SK-N-SH (cell line): Measurements from ENCODE around the gene PPP1R36. TPM values are rescaled to one million over a fixed set of nuclear protein-coding genes. Genes with fewer than 3 reads are reported as not detected.

Experiments
- CTCF ChIA-PET: fragments of 300-600, 350-600 bp; formaldehyde crosslinking; extraction: SDS; loops from one replicate; lab custom pipeline; 2021; lab: Yijun Ruan, JAX
- POLR2A ChIA-PET: fragments of 350-600 bp; sonication (Branson Sonifier 250); formaldehyde crosslinking; extraction: SDS; loops from one replicate; lab custom pipeline; 2020; ENCODE audit warnings: antibody characterized with exemption, inconsistent platforms; lab: Yijun Ruan, JAX
- DNase-seq: peaks from one replicate; pipeline ENCODE4 v3.0.0; 2012
- H2AFZ ChIP-seq: fragments of 200-600 bp; sonication (generic); 2 replicates; pipeline ENCODE4 v1.8.1; 2016; ENCODE audit warnings: antibody characterized with exemption, mild to moderate bottlenecking, low read depth
- H3F3A ChIP-seq: fragments of 200-600 bp; sonication (generic); replicated peaks from 2 replicates; pipeline ENCODE3; 2016; ENCODE audit warnings: antibody characterized with exemption, mild to moderate bottlenecking; ENCODE audit not compliant: insufficient read depth
- H3K27ac ChIP-seq, 2 experiments: fragments of 200-500 bp in 1 of 2; fragments of 200-600 bp in 1 of 2; sonication (Bioruptor generic) in 1 of 2; sonication (generic), shearing (Covaris generic) in 1 of 2; 2 replicates each; pipeline versions ENCODE4 v1.5.1 to v1.6.1; 2014 to 2016; ENCODE audit warnings: low read depth in 2 of 2, inconsistent platforms in 1 of 2, low read length in 1 of 2, mild to moderate bottlenecking in 1 of 2, mixed read lengths in 1 of 2
- H3K27me3 ChIP-seq: fragments of 200-600 bp; sonication (generic), shearing (Covaris generic); 2 replicates; pipeline ENCODE4 v1.6.1; 2016; ENCODE audit warnings: mixed run types; ENCODE audit not compliant: insufficient read depth
- H3K36me3 ChIP-seq, 2 experiments: fragments of 200-500 bp in 1 of 2; fragments of 200-600 bp in 1 of 2; sonication (Bioruptor generic) in 1 of 2; sonication (generic) in 1 of 2; replicated peaks in 1 of 2; 2 replicates each; pipeline versions ENCODE3 to v1.5.1; 2014 to 2016; ENCODE audit warnings: low read length in 1 of 2, mild to moderate bottlenecking in 1 of 2; ENCODE audit not compliant: insufficient read depth in 2 of 2, control insufficient read depth in 1 of 2
- H3K4me1 ChIP-seq, 2 experiments: fragments of 200-500 bp in 1 of 2; fragments of 200-600 bp in 1 of 2; sonication (Bioruptor generic) in 1 of 2; sonication (generic), shearing (Covaris generic) in 1 of 2; 2 replicates each; pipeline versions ENCODE4 v1.5.1 to v1.6.1; 2014 to 2016; ENCODE audit warnings: low read depth in 1 of 2, low read length in 1 of 2, mixed run types in 1 of 2; ENCODE audit not compliant: insufficient read depth in 2 of 2, control insufficient read depth in 1 of 2
- H3K4me2 ChIP-seq: fragments of 200-600 bp; sonication (generic), shearing (Covaris generic); 2 replicates; pipeline ENCODE4 v1.6.1; 2017; ENCODE audit warnings: mixed run types
- H3K4me3 ChIP-seq, 2 experiments: fragments of 200-500 bp in 1 of 2; fragments of 200-600 bp in 1 of 2; sonication (Bioruptor generic) in 1 of 2; sonication (generic), shearing (Covaris generic) in 1 of 2; 2 replicates each; pipeline versions ENCODE4 v1.5.1 to v1.8.1; 2014 to 2016; ENCODE audit warnings: low read depth in 2 of 2, inconsistent platforms in 1 of 2, low read length in 1 of 2, mild to moderate bottlenecking in 1 of 2, mixed read lengths in 1 of 2, moderate library complexity in 1 of 2
- H3K79me2 ChIP-seq: fragments of 200-600 bp; sonication (generic); 2 replicates; pipeline ENCODE4 v1.8.1; 2017; ENCODE audit warnings: mild to moderate bottlenecking; ENCODE audit not compliant: insufficient read depth
- H3K9ac ChIP-seq: fragments of 200-600 bp; sonication (generic); 2 replicates; pipeline ENCODE4 v1.6.1; 2017; ENCODE audit warnings: mixed run types
- H3K9me2 ChIP-seq: fragments of 200-600 bp; sonication (generic); 2 replicates; pipeline ENCODE4 v1.6.1; 2017; ENCODE audit warnings: mixed run types
- H3K9me3 ChIP-seq: fragments of 200-600 bp; sonication (generic); 2 replicates; pipeline ENCODE4 v1.6.1; 2017; ENCODE audit warnings: mixed run types, mild to moderate bottlenecking, moderate library complexity
- H4K20me1 ChIP-seq: fragments of 200-600 bp; sonication (generic); 2 replicates; pipeline ENCODE4 v1.6.1; 2017; ENCODE audit warnings: mild to moderate bottlenecking, mixed run types; ENCODE audit not compliant: insufficient read depth
- ELF1 ChIP-seq: IDR thresholded peaks from 2 replicates; pipeline ENCODE4 v1.4.0; 2012
- EP300 ChIP-seq, 2 experiments: IDR thresholded peaks; 2 replicates each; pipeline versions ENCODE4 v1.4.0 to v1.6.1; 2012; ENCODE audit warnings: borderline replicate concordance in 1 of 2, low read depth in 1 of 2, low read length in 1 of 2
- FOSL2 ChIP-seq: IDR thresholded peaks from 2 replicates; pipeline ENCODE4 v1.4.0; 2012; ENCODE audit warnings: low read depth, mild to moderate bottlenecking, moderate library complexity, borderline replicate concordance
- FOXJ3 ChIP-seq: sonication (generic); formaldehyde crosslinking; IDR thresholded peaks from 2 replicates; pipeline ENCODE4 v1.5.1; 2020; ENCODE audit warnings: mild to moderate bottlenecking, missing genetic modification reagents
- MXI1 ChIP-seq: IDR thresholded peaks from 2 replicates; pipeline ENCODE4 v1.6.1; 2012; ENCODE audit warnings: mild to moderate bottlenecking, low read depth, low read length, improper control_type of control experiment
- NFIC ChIP-seq: IDR thresholded peaks from 2 replicates; pipeline ENCODE4 v1.4.0; 2012; ENCODE audit warnings: borderline replicate concordance
- NRF1 ChIP-seq: IDR thresholded peaks from 2 replicates; pipeline ENCODE4 v1.6.1; 2012; ENCODE audit warnings: low read depth, mild to moderate bottlenecking, low read length
- RAD21 ChIP-seq: IDR thresholded peaks from 2 replicates; pipeline ENCODE4 v1.6.1; 2012; ENCODE audit warnings: mild to moderate bottlenecking, low read length
- RCOR1 ChIP-seq: fragments of 150-350 bp; IDR thresholded peaks from 2 replicates; pipeline ENCODE4 v1.6.1; 2017; ENCODE audit warnings: antibody characterized with exemption, low read length
- RFX5 ChIP-seq: IDR thresholded peaks from 2 replicates; pipeline ENCODE4 v1.6.1; 2012; ENCODE audit warnings: mild to moderate bottlenecking, improper control_type of control experiment, low read length
- RXRA ChIP-seq: IDR thresholded peaks from 2 replicates; pipeline ENCODE4 v1.4.0; 2012; ENCODE audit warnings: low read depth, mild to moderate bottlenecking, borderline replicate concordance
- SIN3A ChIP-seq: IDR thresholded peaks from 2 replicates; pipeline ENCODE4 v1.6.1; 2012; ENCODE audit warnings: low read depth, mild to moderate bottlenecking, low read length, moderate library complexity, borderline replicate concordance
- SMC3 ChIP-seq: IDR thresholded peaks from 2 replicates; pipeline ENCODE4 v1.6.1; 2012; ENCODE audit warnings: low read depth, low read length, improper control_type of control experiment
- YY1 ChIP-seq: IDR thresholded peaks from 2 replicates; pipeline ENCODE4 v1.4.0; 2012; ENCODE audit warnings: low read depth, mild to moderate bottlenecking
- WGBS: methylation state at CpG from one replicate; pipeline ENCODE4 v1.1.6; 2017; ENCODE audit warnings: low lambda C conversion rate; 5-methylcytosine and 5-hydroxymethylcytosine counted together
- polyA plus RNA-seq, 3 experiments: library from polyadenylated mRNA; depleted of rRNA; stranded (reverse); fragments of >200 nt; gene quantifications; 2 replicates each; pipeline ENCODE4 v1.2.3, GENCODE V29; 2012
- TF ChIP-seq, protein P1 (sequence below): IDR thresholded peaks from 2 replicates; pipeline ENCODE4 v1.6.1; 2012; ENCODE audit warnings: mild to moderate bottlenecking, low read depth, low read length, moderate library complexity
- TF ChIP-seq, protein P2 (sequence below): fragments of 150-350 bp; IDR thresholded peaks from 2 replicates; pipeline ENCODE4 v1.6.1; 2016; ENCODE audit warnings: mild to moderate bottlenecking, low read depth, low read length
- TF ChIP-seq, protein P3 (sequence below): fragments of 200-600 bp; sonication (generic); IDR thresholded peaks from 2 replicates; pipeline ENCODE4 v1.6.1; 2017; ENCODE audit warnings: antibody characterized with exemption, mild to moderate bottlenecking, moderate library complexity

The PPP1R36 gene
- polyA plus RNA-seq, 1 of the 3 experiments (the other 2 are of a cell fraction) = 0.08 TPM

DNA sequence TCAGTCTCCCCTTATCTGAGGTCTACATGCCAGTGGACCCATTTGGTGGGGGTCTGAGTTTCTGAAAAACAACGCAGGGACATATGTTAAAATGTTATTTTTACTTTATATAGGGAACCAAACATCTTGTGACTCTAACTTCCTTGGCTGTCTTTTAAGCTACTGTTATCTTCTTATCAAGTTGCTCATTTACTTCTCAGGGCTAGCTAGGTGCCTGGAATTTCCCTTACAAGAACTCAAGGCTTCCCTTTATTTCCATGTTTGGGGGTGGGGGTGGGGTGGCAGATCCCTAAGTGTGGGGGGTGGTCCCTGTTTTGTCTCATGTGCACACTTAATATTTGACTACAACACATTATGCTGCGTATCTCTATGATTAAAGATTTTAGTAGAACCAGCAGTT is 31.6 kb downstream of the PPP1R36 start:
- no peak overlapping the region for H2AFZ ChIP-seq
- no peaks in the 10 kb centered on the region for H3K79me2 ChIP-seq
- ChIA-PET CTCF (interaction anchor here (0.7 kb wide), 1 partner anchor 278 kb away, joined by 3 read pairs; no protein-coding TSS in a partner anchor), POLR2A (no interaction called here)
- H3K27me3 ChIP-seq = no peaks in the 10 kb centered on the region
- H4K20me1 ChIP-seq = no peaks in the 10 kb centered on the region
- no peak for DNase-seq
- H3K9me2 ChIP-seq = no peaks in the 10 kb centered on the region
- no peak overlapping the region for H3K27ac ChIP-seq
- H3F3A ChIP-seq = no peaks in the 10 kb centered on the region
- no peak overlapping the region for H3K4me2 ChIP-seq
- no peaks in the 10 kb centered on the region for H3K4me1 ChIP-seq
- WGBS = 94% methylated on average over 2 of the region's 2 CpGs
- no peak overlapping the region for H3K4me3 ChIP-seq
- no peaks in the 10 kb centered on the region for H3K36me3 ChIP-seq
- no peak overlapping the region for H3K9ac ChIP-seq
- no peaks in the 10 kb centered on the region for H3K9me3 ChIP-seq
- TF ChIP-seq EP300 (IDR thresholded peaks at IDR 0.05; ENCODE audit: borderline replicate concordance in 1 of 2, low read depth in 1 of 2, low read length in 1 of 2) (no peak), NFIC (no peak), MXI1 (no peak), FOSL2 (no peak), RFX5 (no peak), YY1 (no peak), RCOR1 (no peak), RXRA (no peak), ELF1 (no peak), NRF1 (no peak), RAD21 (no peak), FOXJ3 (CRISPR knock-in tag) (no peak), SIN3A (no peak), SMC3 (no peak)
- TF ChIP-seq, protein P1, sequence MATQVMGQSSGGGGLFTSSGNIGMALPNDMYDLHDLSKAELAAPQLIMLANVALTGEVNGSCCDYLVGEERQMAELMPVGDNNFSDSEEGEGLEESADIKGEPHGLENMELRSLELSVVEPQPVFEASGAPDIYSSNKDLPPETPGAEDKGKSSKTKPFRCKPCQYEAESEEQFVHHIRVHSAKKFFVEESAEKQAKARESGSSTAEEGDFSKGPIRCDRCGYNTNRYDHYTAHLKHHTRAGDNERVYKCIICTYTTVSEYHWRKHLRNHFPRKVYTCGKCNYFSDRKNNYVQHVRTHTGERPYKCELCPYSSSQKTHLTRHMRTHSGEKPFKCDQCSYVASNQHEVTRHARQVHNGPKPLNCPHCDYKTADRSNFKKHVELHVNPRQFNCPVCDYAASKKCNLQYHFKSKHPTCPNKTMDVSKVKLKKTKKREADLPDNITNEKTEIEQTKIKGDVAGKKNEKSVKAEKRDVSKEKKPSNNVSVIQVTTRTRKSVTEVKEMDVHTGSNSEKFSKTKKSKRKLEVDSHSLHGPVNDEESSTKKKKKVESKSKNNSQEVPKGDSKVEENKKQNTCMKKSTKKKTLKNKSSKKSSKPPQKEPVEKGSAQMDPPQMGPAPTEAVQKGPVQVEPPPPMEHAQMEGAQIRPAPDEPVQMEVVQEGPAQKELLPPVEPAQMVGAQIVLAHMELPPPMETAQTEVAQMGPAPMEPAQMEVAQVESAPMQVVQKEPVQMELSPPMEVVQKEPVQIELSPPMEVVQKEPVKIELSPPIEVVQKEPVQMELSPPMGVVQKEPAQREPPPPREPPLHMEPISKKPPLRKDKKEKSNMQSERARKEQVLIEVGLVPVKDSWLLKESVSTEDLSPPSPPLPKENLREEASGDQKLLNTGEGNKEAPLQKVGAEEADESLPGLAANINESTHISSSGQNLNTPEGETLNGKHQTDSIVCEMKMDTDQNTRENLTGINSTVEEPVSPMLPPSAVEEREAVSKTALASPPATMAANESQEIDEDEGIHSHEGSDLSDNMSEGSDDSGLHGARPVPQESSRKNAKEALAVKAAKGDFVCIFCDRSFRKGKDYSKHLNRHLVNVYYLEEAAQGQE = no peak
- TF ChIP-seq, protein P2, sequence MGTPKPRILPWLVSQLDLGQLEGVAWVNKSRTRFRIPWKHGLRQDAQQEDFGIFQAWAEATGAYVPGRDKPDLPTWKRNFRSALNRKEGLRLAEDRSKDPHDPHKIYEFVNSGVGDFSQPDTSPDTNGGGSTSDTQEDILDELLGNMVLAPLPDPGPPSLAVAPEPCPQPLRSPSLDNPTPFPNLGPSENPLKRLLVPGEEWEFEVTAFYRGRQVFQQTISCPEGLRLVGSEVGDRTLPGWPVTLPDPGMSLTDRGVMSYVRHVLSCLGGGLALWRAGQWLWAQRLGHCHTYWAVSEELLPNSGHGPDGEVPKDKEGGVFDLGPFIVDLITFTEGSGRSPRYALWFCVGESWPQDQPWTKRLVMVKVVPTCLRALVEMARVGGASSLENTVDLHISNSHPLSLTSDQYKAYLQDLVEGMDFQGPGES = no peak
- TF ChIP-seq, protein P3, sequence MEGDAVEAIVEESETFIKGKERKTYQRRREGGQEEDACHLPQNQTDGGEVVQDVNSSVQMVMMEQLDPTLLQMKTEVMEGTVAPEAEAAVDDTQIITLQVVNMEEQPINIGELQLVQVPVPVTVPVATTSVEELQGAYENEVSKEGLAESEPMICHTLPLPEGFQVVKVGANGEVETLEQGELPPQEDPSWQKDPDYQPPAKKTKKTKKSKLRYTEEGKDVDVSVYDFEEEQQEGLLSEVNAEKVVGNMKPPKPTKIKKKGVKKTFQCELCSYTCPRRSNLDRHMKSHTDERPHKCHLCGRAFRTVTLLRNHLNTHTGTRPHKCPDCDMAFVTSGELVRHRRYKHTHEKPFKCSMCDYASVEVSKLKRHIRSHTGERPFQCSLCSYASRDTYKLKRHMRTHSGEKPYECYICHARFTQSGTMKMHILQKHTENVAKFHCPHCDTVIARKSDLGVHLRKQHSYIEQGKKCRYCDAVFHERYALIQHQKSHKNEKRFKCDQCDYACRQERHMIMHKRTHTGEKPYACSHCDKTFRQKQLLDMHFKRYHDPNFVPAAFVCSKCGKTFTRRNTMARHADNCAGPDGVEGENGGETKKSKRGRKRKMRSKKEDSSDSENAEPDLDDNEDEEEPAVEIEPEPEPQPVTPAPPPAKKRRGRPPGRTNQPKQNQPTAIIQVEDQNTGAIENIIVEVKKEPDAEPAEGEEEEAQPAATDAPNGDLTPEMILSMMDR = no peak
- TF ChIP-seq, all 33 proteins: peak for 0
